ENCODE results near the gene KLK6. TPM values are rescaled to one million over a fixed set of nuclear protein-coding genes. Genes with fewer than 3 reads are reported as not detected.
A peak's percentile ranks its signal among the peaks of the same experiment; 100 is the strongest.

Gene KLK6
- total RNA-seq, 1 donor from 2014 or later: 2.5 TPM

GRCh38 chr19:50959731-50960500 lies 9.5 kb downstream of the KLK6 start:
- peaks cover 14% of the 10 kb centered on the region for H3K9me3 Mint-ChIP-seq
- no peak for DNase-seq (ENCODE audit: low read depth, low spot score)
- no peak for TF ChIP-seq CTCF (conservative IDR thresholded peaks at IDR 0.05)
- H3K36me3 Mint-ChIP-seq (ENCODE audit: low read depth): peaks cover 3% of the 10 kb centered on the region
- H3K4me1 Mint-ChIP-seq: peaks cover 4% of the 10 kb centered on the region
- no peak overlapping the region for H3K27ac Mint-ChIP-seq (ENCODE audit: unreplicated experiment)
- peaks cover 51% of the 10 kb centered on the region for H3K27me3 Mint-ChIP-seq (ENCODE audit: low read depth)
- no peak overlapping the region for H3K4me3 Mint-ChIP-seq

GRCh38 chr19:50957587-50957986 lies 11.8 kb downstream of the KLK6 start:
- Mint-ChIP-seq H3K4me3 (no peak overlapping the region), H3K4me1 (peaks cover 4% of the 10 kb centered on the region), H3K36me3 (ENCODE audit: low read depth) (peaks cover 3% of the 10 kb centered on the region), H3K27ac (ENCODE audit: unreplicated experiment) (no peak overlapping the region), H3K9me3 (peaks cover 10% of the 10 kb centered on the region), H3K27me3 (ENCODE audit: low read depth) (peaks cover 41% of the 10 kb centered on the region)
- DNase-seq (ENCODE audit: low read depth, low spot score): no peak
- no peak for TF ChIP-seq CTCF (conservative IDR thresholded peaks at IDR 0.05)

GRCh38 chr19:50952910-50953309 lies 16.5 kb downstream of the KLK6 start, which contains the start of gene KLK5:
KLK5 (minus strand) TSS chr19:50953038; CDS start chr19:50952657, 381 bp downstream.
- no peaks in the 10 kb centered on the region for H3K4me1 Mint-ChIP-seq
- H3K4me3 Mint-ChIP-seq: no peak within 1 kb of the TSS
- no peaks in the 10 kb centered on the region for H3K36me3 Mint-ChIP-seq (ENCODE audit: low read depth)
- DNase-seq (ENCODE audit: low read depth, low spot score): no peak
- H3K9me3 Mint-ChIP-seq: no peaks in the 10 kb centered on the region
- H3K27me3 Mint-ChIP-seq (ENCODE audit: low read depth): peaks cover 26% of the 10 kb centered on the region
- no peak for TF ChIP-seq CTCF (conservative IDR thresholded peaks at IDR 0.05)
- H3K27ac Mint-ChIP-seq (ENCODE audit: unreplicated experiment): peak within 1 kb of the TSS; percentile 51

- DNase-seq (ENCODE audit: low read depth, low spot score): no peak
- H3K4me3 Mint-ChIP-seq: no peak overlapping the region
- no peak overlapping the region for H3K27ac Mint-ChIP-seq (ENCODE audit: unreplicated experiment)
- peaks cover 41% of the 10 kb centered on the region for H3K27me3 Mint-ChIP-seq (ENCODE audit: low read depth)
- H3K9me3 Mint-ChIP-seq: no peaks in the 10 kb centered on the region
- no peaks in the 10 kb centered on the region for H3K36me3 Mint-ChIP-seq (ENCODE audit: low read depth)
- H3K4me1 Mint-ChIP-seq: no peaks in the 10 kb centered on the region
- TF ChIP-seq CTCF (conservative IDR thresholded peaks at IDR 0.05): no peak
These were observed 19.5 kb downstream of the KLK6 start for GRCh38 chr19:50949861-50950260.

GRCh38 chr19:50947123-50947522 lies 22.3 kb downstream of the KLK6 start:
- Mint-ChIP-seq H3K9me3 (no peaks in the 10 kb centered on the region), H3K36me3 (ENCODE audit: low read depth) (no peaks in the 10 kb centered on the region), H3K27me3 (ENCODE audit: low read depth) (peaks cover 46% of the 10 kb centered on the region), H3K4me3 (no peak overlapping the region), H3K4me1 (no peaks in the 10 kb centered on the region), H3K27ac (ENCODE audit: unreplicated experiment) (no peak overlapping the region)
- DNase-seq (ENCODE audit: low read depth, low spot score): no peak
- no peak for TF ChIP-seq CTCF (conservative IDR thresholded peaks at IDR 0.05)
